H1 (cell line): ENCODE measurements around the gene COPS9. TPM values are rescaled to one million over a fixed set of nuclear protein-coding genes. Genes with fewer than 3 reads are reported as not detected.

Source experiments
- CTCF ChIA-PET: fragments of 300-600 bp; sonication (Branson Sonifier 250); formaldehyde crosslinking; loops from one replicate; lab custom pipeline; 2021; ENCODE audit not compliant: partially characterized antibody; lab: Charles Lee
- POLR2A ChIA-PET: fragments of 300-600 bp; sonication (Branson Sonifier 250); formaldehyde crosslinking; loops from one replicate; lab custom pipeline; 2021; ENCODE audit warnings: inconsistent platforms; ENCODE audit not compliant: partially characterized antibody; lab: Charles Lee
- DNase-seq, 2 experiments: peaks; one replicate each; pipeline versions ENCODE4 v3.0.0 to v3.0.0-alpha.2; 2010 to 2022; ENCODE audit warnings: low spot score in 2 of 2, low read depth in 1 of 2, mixed read lengths in 1 of 2
- FAIRE-seq: peaks from 2 replicates; lab custom pipeline; 2011; peaks lifted over from hg19 to GRCh38; lab: Jason Lieb, UNC
- H2AFZ ChIP-seq: 2 replicates; pipeline ENCODE4 v1.8.1; 2012; ENCODE audit warnings: low read length, inconsistent platforms
- H2AK5ac ChIP-seq: 2 replicates; pipeline ENCODE4 v1.6.1; 2013; ENCODE audit warnings: low read depth, low read length
- H2BK120ac ChIP-seq: replicated peaks from 2 replicates; pipeline ENCODE3; 2013; ENCODE audit warnings: low read depth, low read length, inconsistent platforms
- H2BK12ac ChIP-seq: 2 replicates; pipeline ENCODE4 v1.6.1; 2013; ENCODE audit warnings: low read depth, low read length
- H2BK15ac ChIP-seq: 2 replicates; pipeline ENCODE4 v1.6.1; 2013; ENCODE audit warnings: low read length
- H2BK20ac ChIP-seq: 2 replicates; pipeline ENCODE4 v1.6.1; 2013; ENCODE audit warnings: low read length
- H2BK5ac ChIP-seq: 2 replicates; pipeline ENCODE4 v1.6.1; 2013; ENCODE audit warnings: low read depth, low read length
- H3K14ac ChIP-seq: 2 replicates; pipeline ENCODE4 v1.6.1; 2013; ENCODE audit warnings: inconsistent platforms; ENCODE audit not compliant: insufficient read length
- H3K18ac ChIP-seq: 2 replicates; pipeline ENCODE4 v1.6.1; 2013; ENCODE audit warnings: low read length; ENCODE audit errors: extremely low read depth
- H3K23ac ChIP-seq: 2 replicates; pipeline ENCODE4 v1.6.1; 2013; ENCODE audit warnings: inconsistent platforms; ENCODE audit not compliant: insufficient read length
- H3K23me2 ChIP-seq: 2 replicates; pipeline ENCODE4 v1.6.1; 2013; ENCODE audit warnings: low read depth, low read length
- H3K27ac ChIP-seq: 2 replicates; pipeline ENCODE4 v1.6.1; 2011; ENCODE audit warnings: low read depth, low read length, inconsistent platforms
- H3K27me3 ChIP-seq, 4 experiments: replicated peaks in 1 of 4; 1 replicate in 1 of 4; 2 replicates in 3 of 4; pipeline versions ENCODE4 v1.6.1 to v1.8.1; 2011 to 2013; ENCODE audit warnings: low read length in 3 of 4, mild to moderate bottlenecking in 3 of 4, inconsistent platforms in 2 of 4, mixed read lengths in 2 of 4, moderate library complexity in 1 of 4; ENCODE audit not compliant: control insufficient read depth in 3 of 4, insufficient read depth in 3 of 4; ENCODE audit errors: extremely low read depth in 1 of 4
- H3K36me3 ChIP-seq, 4 experiments: 2 replicates each; pipeline versions ENCODE4 v1.6.1 to v1.8.1; 2011 to 2013; ENCODE audit warnings: mild to moderate bottlenecking in 4 of 4, low read length in 3 of 4, moderate library complexity in 2 of 4, control low read depth in 1 of 4, inconsistent platforms in 1 of 4; ENCODE audit not compliant: insufficient read depth in 4 of 4, control insufficient read depth in 2 of 4
- H3K4ac ChIP-seq: replicated peaks from 2 replicates; pipeline ENCODE3; 2013; ENCODE audit warnings: low read length, low read depth, mixed read lengths, inconsistent platforms; ENCODE audit not compliant: insufficient read length
- H3K4me1 ChIP-seq, 4 experiments: replicated peaks in 1 of 4; 1 replicate in 1 of 4; 2 replicates in 3 of 4; pipeline versions ENCODE4 v1.6.1 to v1.8.1; 2011 to 2013; ENCODE audit warnings: low read length in 3 of 4, inconsistent platforms in 2 of 4, mixed read lengths in 1 of 4; ENCODE audit not compliant: insufficient read depth in 4 of 4, control insufficient read depth in 3 of 4
- H3K4me2 ChIP-seq, 2 experiments: 2 replicates each; pipeline versions ENCODE4 v1.6.1 to v1.8.1; 2011 to 2013; ENCODE audit warnings: low read depth in 2 of 2, low read length in 2 of 2, control low read depth in 1 of 2, inconsistent platforms in 1 of 2, mild to moderate bottlenecking in 1 of 2; ENCODE audit not compliant: insufficient read depth in 1 of 2
- H3K4me3 ChIP-seq, 4 experiments: fragments of 200-600, 300-600 bp in 1 of 4; sonication (generic), shearing (Covaris generic), sonication (Bioruptor Twin) in 1 of 4; 2 replicates each; pipeline versions ENCODE4 v1.5.1 to v1.8.1; 2011 to 2016; ENCODE audit warnings: low read length in 4 of 4, low read depth in 3 of 4, control low read depth in 2 of 4, inconsistent platforms in 2 of 4, mild to moderate bottlenecking in 2 of 4, mixed read lengths in 1 of 4, moderate library complexity in 1 of 4; ENCODE audit not compliant: insufficient read depth in 2 of 4; ENCODE audit errors: extremely low read depth in 1 of 4
- H3K56ac ChIP-seq: replicated peaks from 2 replicates; pipeline ENCODE3; 2013; ENCODE audit warnings: low read depth, mild to moderate bottlenecking, mixed read lengths, low read length, inconsistent platforms; ENCODE audit not compliant: insufficient read length
- H3K79me1 ChIP-seq: 2 replicates; pipeline ENCODE4 v1.6.1; 2013; ENCODE audit warnings: low read depth, low read length, control low read depth
- H3K79me2 ChIP-seq, 2 experiments: 2 replicates each; pipeline versions ENCODE4 v1.6.1 to v1.8.1; 2012 to 2013; ENCODE audit warnings: low read length in 2 of 2, mild to moderate bottlenecking in 2 of 2, inconsistent platforms in 1 of 2; ENCODE audit not compliant: insufficient read depth in 2 of 2, control insufficient read depth in 1 of 2
- H3K9ac ChIP-seq, 4 experiments: replicated peaks in 1 of 4; 1 replicate in 1 of 4; 2 replicates in 3 of 4; pipeline versions ENCODE4 v1.6.1 to v1.8.1; 2011 to 2013; ENCODE audit warnings: low read depth in 3 of 4, low read length in 3 of 4, control low read depth in 2 of 4, mild to moderate bottlenecking in 2 of 4, moderate library complexity in 2 of 4, inconsistent platforms in 1 of 4; ENCODE audit errors: extremely low read depth in 1 of 4
- H3K9me3 ChIP-seq, 2 experiments: 2 replicates each; pipeline versions ENCODE4 v1.6.1 to v1.8.1; 2012 to 2013; ENCODE audit warnings: mild to moderate bottlenecking in 2 of 2, moderate library complexity in 2 of 2, control low read depth in 1 of 2, inconsistent platforms in 1 of 2, low read depth in 1 of 2, low read length in 1 of 2, mixed read lengths in 1 of 2; ENCODE audit not compliant: insufficient read depth in 2 of 2
- H4K20me1 ChIP-seq, 2 experiments: replicated peaks in 1 of 2; 2 replicates each; pipeline versions ENCODE3 to v1.8.1; 2011 to 2013; ENCODE audit warnings: inconsistent platforms in 2 of 2, low read length in 2 of 2, mild to moderate bottlenecking in 1 of 2; ENCODE audit not compliant: insufficient read depth in 2 of 2, control insufficient read depth in 1 of 2
- H4K5ac ChIP-seq: 2 replicates; pipeline ENCODE4 v1.6.1; 2013; ENCODE audit warnings: low read length, low read depth, mixed read lengths, inconsistent platforms; ENCODE audit not compliant: insufficient read length
- H4K8ac ChIP-seq: 2 replicates; pipeline ENCODE4 v1.8.0; 2013; ENCODE audit warnings: mild to moderate bottlenecking, moderate library complexity, low read length, inconsistent platforms; ENCODE audit not compliant: insufficient read depth; ENCODE audit errors: extremely low read depth
- H4K91ac ChIP-seq: replicated peaks from 2 replicates; pipeline ENCODE3; 2013; ENCODE audit warnings: low read length, mixed read lengths, inconsistent platforms; ENCODE audit not compliant: insufficient read length
- CBX8 ChIP-seq: fragments of 300-800, 300-1000 bp; sonication (generic); IDR thresholded peaks from 2 replicates; pipeline ENCODE4 v1.7.1; 2016; ENCODE audit warnings: low read depth, low read length, borderline replicate concordance
- WGBS, 2 experiments: shearing (Covaris generic) in 1 of 2; methylation state at CpG; one replicate each; pipeline versions ENCODE4 v1.1.6 to v1.1.7; 2013 to 2015; ENCODE audit warnings: low lambda C conversion rate in 2 of 2, mixed read lengths in 2 of 2, inconsistent platforms in 1 of 2, low coverage in 1 of 2, missing lambda C conversion rate in 1 of 2; ENCODE audit not compliant: insufficient replicate concordance in 2 of 2, insufficient coverage in 1 of 2, insufficient read length in 1 of 2; ENCODE audit errors: extremely low coverage in 1 of 2, missing lambda C conversion rate in 1 of 2; 5-methylcytosine and 5-hydroxymethylcytosine counted together
- polyA plus RNA-seq, 7 experiments: library from polyadenylated mRNA; depleted of rRNA in 3 of 7; stranded (reverse) in 5 of 7; unstranded in 2 of 7; fragments of >200 nt in 5 of 7; fragments of 200-250 nt in 2 of 7; gene quantifications; 1 replicate in 5 of 7; 2 replicates in 1 of 7; 4 replicates in 1 of 7; pipeline versions ENCODE4 v1.2.1 to v1.2.3, GENCODE V29; 2011 to 2013; ENCODE audit warnings: missing spikeins in 2 of 7, mixed read lengths in 2 of 7
- total RNA-seq: library from RNA; stranded (reverse); fragmentation: NEBNext Ultra II Directional; extraction: Animal tissue kit (Norgen Biotek cat#: 25700); gene quantifications from 2 replicates; pipeline ENCODE4 v1.2.1, GENCODE V29; 2021

COPS9 gene
- total and polyA plus RNA-seq, 2 of the 8 experiments (the other 6 are each of a cell fraction or from before 2014, with no cell fraction given), result 154 to 234 TPM

GRCh38 chr2:240182476-240182875 lies 46.4 kb upstream of the COPS9 start:
- H3K79me2 ChIP-seq, result no peaks in the 10 kb centered on the region
- H3K4me2 ChIP-seq, result no peak overlapping the region
- DNase-seq (no peak), FAIRE-seq (no peak)
- H2BK12ac ChIP-seq, result no peak overlapping the region
- no peaks in the 10 kb centered on the region; a peak in 1 of 7 replicates for H3K4me1 ChIP-seq
- H4K91ac ChIP-seq, result no peak overlapping the region
- H3K4ac ChIP-seq, result no peak overlapping the region
- no peak overlapping the region for H4K8ac ChIP-seq
- WGBS, 2 experiments, result 100% methylated on average over 4 of the region's 4 CpGs; no CpG with 5 or more reads in 1 of the 2 experiments
- H3K36me3 ChIP-seq, result no peaks in the 10 kb centered on the region
- H3K9me3 ChIP-seq, result peaks cover 6 to 8% of the 10 kb centered on the region in 2 experiments; a peak in 2 of 4 replicates
- H3K14ac ChIP-seq, result no peak overlapping the region
- no peak overlapping the region for H2BK20ac ChIP-seq
- ChIA-PET CTCF (no interaction called here), POLR2A (no interaction called here)
- H3K4me3 ChIP-seq, result no peak overlapping the region
- H3K23me2 ChIP-seq, result no peaks in the 10 kb centered on the region
- H3K27me3 ChIP-seq, result 0 out of 7 replicates have a peak, but pooled peaks cover 0 to 3% (median 0%) of the 10 kb centered on the region in 4 experiments
- no peak overlapping the region for H3K27ac ChIP-seq
- H2BK120ac ChIP-seq, result no peak overlapping the region
- H4K20me1 ChIP-seq, result no peaks in the 10 kb centered on the region
- no peak overlapping the region for H3K23ac ChIP-seq
- H2BK5ac ChIP-seq, result no peak overlapping the region
- H2AK5ac ChIP-seq, result no peak overlapping the region
- no peaks in the 10 kb centered on the region for H3K79me1 ChIP-seq
- no peak overlapping the region for H3K56ac ChIP-seq
- H2BK15ac ChIP-seq, result no peak overlapping the region
- no peak overlapping the region for H2AFZ ChIP-seq
- H3K9ac ChIP-seq, result no peak overlapping the region
- no peak overlapping the region for H4K5ac ChIP-seq
- no peak overlapping the region for H3K18ac ChIP-seq
- TF ChIP-seq CBX8, result no peak
